ENCODE results near the gene LBH.
A peak's percentile ranks its signal among the peaks of the same experiment; 100 is the strongest.

LBH gene

GRCh38 chr2:30231212-30231995 lies at the start of gene LBH:
TSS of gene LBH (plus strand) at chr2:30231534. CDS start at chr2:30231739, 205 bp downstream.
- DNase-seq = peak; percentile 91

GRCh38 chr2:30184035-30184434 lies 47.3 kb upstream of the LBH start:
- DNase-seq = no peak

GRCh38 chr2:30185178-30185577 lies 46.2 kb upstream of the LBH start:
- no peak for DNase-seq

GRCh38 chr2:30188292-30188691 lies 43.0 kb upstream of the LBH start:
- no peak for DNase-seq

- DNase-seq = no peak
These were observed 40.7 kb upstream of the LBH start for GRCh38 chr2:30190637-30191036.

- DNase-seq = no peak
These were observed 40.2 kb upstream of the LBH start for GRCh38 chr2:30191107-30191506.

- no peak for DNase-seq
These were observed 39.5 kb upstream of the LBH start for GRCh38 chr2:30191819-30192271.

GRCh38 chr2:30192314-30192713 lies 39.0 kb upstream of the LBH start:
- no peak for DNase-seq

- DNase-seq = no peak
These were observed 38.1 kb upstream of the LBH start for GRCh38 chr2:30193104-30193681.

- no peak for DNase-seq
These were observed 36.9 kb upstream of the LBH start for GRCh38 chr2:30194421-30194820.

GRCh38 chr2:30195016-30195415 lies 36.3 kb upstream of the LBH start:
- no peak for DNase-seq

- no peak for DNase-seq
These were observed 33.7 kb upstream of the LBH start for GRCh38 chr2:30197570-30198192.

- no peak for DNase-seq
These were observed 29.3 kb upstream of the LBH start for GRCh38 chr2:30201990-30202389.

GRCh38 chr2:30203156-30203555 lies 28.2 kb upstream of the LBH start:
- no peak for DNase-seq

- DNase-seq = no peak
These were observed 27.1 kb upstream of the LBH start for GRCh38 chr2:30204281-30204680.

- DNase-seq = no peak
These were observed 25.9 kb upstream of the LBH start for GRCh38 chr2:30205456-30205855.

GRCh38 chr2:30206461-30207430 lies 24.6 kb upstream of the LBH start:
- no peak for DNase-seq

GRCh38 chr2:30208453-30208852 lies 22.9 kb upstream of the LBH start:
- peak; percentile 71 for DNase-seq

- DNase-seq = no peak
These were observed 22.1 kb upstream of the LBH start for GRCh38 chr2:30209227-30209626.

GRCh38 chr2:30213326-30213725 lies 18.0 kb upstream of the LBH start:
- DNase-seq = no peak

GRCh38 chr2:30213907-30214463 lies 17.3 kb upstream of the LBH start:
- no peak for DNase-seq

GRCh38 chr2:30216157-30216556 lies 15.2 kb upstream of the LBH start:
- peak; percentile 46 for DNase-seq

All from fibroblast of skin of right quadriceps (primary cell).